ENCODE data around the gene TIMM17B. TPM values are rescaled to one million over a fixed set of nuclear protein-coding genes. Genes with fewer than 3 reads are reported as not detected.
A peak's percentile ranks its signal among the peaks of the same experiment; 100 is the strongest.
"Not testable (repeated sequence)": the region's sequence is repeated elsewhere in the genome, so short reads cannot be mapped to it uniquely, and the experiment has no call there.

The TIMM17B gene
- total RNA-seq, 5 donors from 2014 or later (not counting 1 experiment from before 2014, with no cell fraction given), result 40.5 to 52.1 (median 49.3) TPM

GRCh38 chrX:48886586-48886985 lies 11.0 kb downstream of the TIMM17B start:
- H3K27me3 ChIP-seq (replicated peaks in 1 of 2; ENCODE audit: control insufficient read depth in 2 of 2, extremely low read depth in 1 of 2, insufficient read depth in 2 of 2, low read length in 1 of 2); H3K27ac Mint-ChIP-seq; H3K36me3 ChIP-seq (ENCODE audit: control insufficient read depth in 2 of 2, extremely low read depth in 1 of 2, insufficient read depth in 1 of 2, low read length in 1 of 2); H3K4me3 ChIP-seq (ENCODE audit: control insufficient read depth in 1 of 2, extremely low read depth in 1 of 2, low read length in 1 of 2); POLR2A ChIA-PET; ATAC-seq (replicated peaks in 1 of 4); H3K4me1 ChIP-seq (ENCODE audit: control insufficient read depth in 1 of 2, extremely low read depth in 1 of 2, insufficient read depth in 2 of 2, low read length in 2 of 2); H3K4me3 Mint-ChIP-seq; DNase-seq; H3K9me3 ChIP-seq; CTCF ChIA-PET; H3K27me3 Mint-ChIP-seq; H3K27ac ChIP-seq (ENCODE audit: low read length); H3K36me3 Mint-ChIP-seq; H3K9me3 Mint-ChIP-seq: not testable (repeated sequence)
- peaks cover 8 to 11% (median 9%) of the 10 kb centered on the region in 3 donors for H3K4me1 Mint-ChIP-seq
- WGBS (ENCODE audit: insufficient coverage), result no CpG with 5 or more reads among the region's 5 CpGs

DNA sequence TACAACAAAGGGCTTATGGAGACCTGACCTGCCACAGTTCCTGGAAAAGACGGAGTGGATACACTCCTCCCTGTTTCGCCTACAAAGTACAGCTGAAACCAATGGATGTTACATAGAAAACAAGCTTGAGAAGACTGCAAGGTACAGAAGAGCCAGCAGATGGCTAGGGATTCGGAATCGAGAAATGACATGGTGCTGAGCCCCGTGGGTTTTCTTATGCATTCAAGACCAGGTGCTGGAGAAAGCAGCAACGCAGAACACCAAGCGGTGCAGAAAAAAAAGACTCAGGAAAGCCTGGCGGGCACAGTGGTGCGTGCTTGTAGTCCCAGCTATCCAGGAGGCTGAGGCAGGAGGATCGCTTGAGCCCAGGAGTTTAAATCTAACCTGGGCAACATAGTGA lies 13.8 kb downstream of the TIMM17B start:
- no peaks in the 10 kb centered on the region for H3K4me1 ChIP-seq (ENCODE audit: control insufficient read depth in 1 of 2, extremely low read depth in 1 of 2, insufficient read depth in 2 of 2, low read length in 2 of 2)
- POLR2A ChIA-PET, result interaction anchor here in 1 of 2 donors (0.6 kb wide), 1 partner anchor 58 kb away, joined by 6 read pairs; no protein-coding TSS in a partner anchor
- no peaks in the 10 kb centered on the region for H3K4me1 Mint-ChIP-seq
- no peaks in the 10 kb centered on the region for H3K36me3 ChIP-seq (ENCODE audit: control insufficient read depth in 2 of 2, extremely low read depth in 1 of 2, insufficient read depth in 1 of 2, low read length in 1 of 2)
- H3K9me3 ChIP-seq, result no peaks in the 10 kb centered on the region
- DNase-seq, result no peak
- peaks cover 0 to 6% of the 10 kb centered on the region in 2 donors for H3K27me3 Mint-ChIP-seq
- H3K36me3 Mint-ChIP-seq, result no peaks in the 10 kb centered on the region
- no peaks in the 10 kb centered on the region for H3K9me3 Mint-ChIP-seq
- no peak overlapping the region for H3K4me3 ChIP-seq (ENCODE audit: control insufficient read depth in 1 of 2, extremely low read depth in 1 of 2, low read length in 1 of 2)
- no peak for ATAC-seq (replicated peaks in 1 of 4)
- no peak overlapping the region for H3K4me3 Mint-ChIP-seq
- H3K27me3 ChIP-seq (replicated peaks in 1 of 2; ENCODE audit: control insufficient read depth in 2 of 2, extremely low read depth in 1 of 2, insufficient read depth in 2 of 2, low read length in 1 of 2), result no peaks in the 10 kb centered on the region
- WGBS (ENCODE audit: insufficient coverage), result 73% methylated on average over 7 of the region's 10 CpGs
- H3K27ac Mint-ChIP-seq, result no peak overlapping the region
- no peak overlapping the region for H3K27ac ChIP-seq (ENCODE audit: low read length)
- CTCF ChIA-PET, result no interaction called here

GRCh38 chrX:48876944-48877343 lies 20.6 kb downstream of the TIMM17B start:
- H3K4me1 ChIP-seq (ENCODE audit: control insufficient read depth in 1 of 2, extremely low read depth in 1 of 2, insufficient read depth in 2 of 2, low read length in 2 of 2); H3K9me3 Mint-ChIP-seq; H3K36me3 Mint-ChIP-seq; CTCF ChIA-PET; H3K36me3 ChIP-seq (ENCODE audit: control insufficient read depth in 2 of 2, extremely low read depth in 1 of 2, insufficient read depth in 1 of 2, low read length in 1 of 2); H3K27ac Mint-ChIP-seq; ATAC-seq (replicated peaks in 1 of 4); H3K27me3 Mint-ChIP-seq; POLR2A ChIA-PET; DNase-seq; H3K9me3 ChIP-seq; H3K4me3 Mint-ChIP-seq; H3K27ac ChIP-seq (ENCODE audit: low read length); H3K4me1 Mint-ChIP-seq; H3K27me3 ChIP-seq (replicated peaks in 1 of 2; ENCODE audit: control insufficient read depth in 2 of 2, extremely low read depth in 1 of 2, insufficient read depth in 2 of 2, low read length in 1 of 2); H3K4me3 ChIP-seq (ENCODE audit: control insufficient read depth in 1 of 2, extremely low read depth in 1 of 2, low read length in 1 of 2): not testable (repeated sequence)
- WGBS (ENCODE audit: insufficient coverage), result no CpG with 5 or more reads among the region's 4 CpGs

GRCh38 chrX:48872017-48872416 lies 25.6 kb downstream of the TIMM17B start:
- H3K27ac ChIP-seq (ENCODE audit: low read length); POLR2A ChIA-PET; H3K4me3 Mint-ChIP-seq; H3K4me3 ChIP-seq (ENCODE audit: control insufficient read depth in 1 of 2, extremely low read depth in 1 of 2, low read length in 1 of 2); DNase-seq; ATAC-seq (replicated peaks in 1 of 4); H3K9me3 ChIP-seq; CTCF ChIA-PET; H3K36me3 ChIP-seq (ENCODE audit: control insufficient read depth in 2 of 2, extremely low read depth in 1 of 2, insufficient read depth in 1 of 2, low read length in 1 of 2); H3K9me3 Mint-ChIP-seq; H3K4me1 Mint-ChIP-seq; H3K4me1 ChIP-seq (ENCODE audit: control insufficient read depth in 1 of 2, extremely low read depth in 1 of 2, insufficient read depth in 2 of 2, low read length in 2 of 2); H3K36me3 Mint-ChIP-seq; H3K27ac Mint-ChIP-seq; H3K27me3 ChIP-seq (replicated peaks in 1 of 2; ENCODE audit: control insufficient read depth in 2 of 2, extremely low read depth in 1 of 2, insufficient read depth in 2 of 2, low read length in 1 of 2): not testable (repeated sequence)
- H3K27me3 Mint-ChIP-seq, result peaks cover 3 to 15% of the 10 kb centered on the region in 2 donors
- no CpG with 5 or more reads among the region's 2 CpGs for WGBS (ENCODE audit: insufficient coverage)

DNA sequence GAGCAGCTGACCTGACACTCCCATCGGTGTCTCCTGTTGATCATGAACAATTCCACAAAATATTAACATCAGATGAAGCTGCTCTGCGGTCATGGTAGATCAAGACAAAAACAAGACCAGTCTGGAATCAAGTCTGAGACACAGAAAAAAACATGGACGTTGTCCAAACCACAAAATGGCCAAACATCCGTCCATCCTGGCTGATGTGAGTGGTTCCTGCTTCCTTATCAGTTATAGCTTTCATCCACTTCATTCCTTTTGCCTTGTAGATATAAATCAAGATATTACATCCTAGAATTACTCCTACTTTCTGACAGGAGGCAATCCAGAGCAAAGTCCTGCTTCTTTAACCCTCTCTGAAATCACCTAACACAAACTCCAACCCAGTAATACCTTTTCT lies 33.4 kb downstream of the TIMM17B start:
- H3K36me3 ChIP-seq (ENCODE audit: control insufficient read depth in 2 of 2, extremely low read depth in 1 of 2, insufficient read depth in 1 of 2, low read length in 1 of 2), result no peaks in the 10 kb centered on the region
- H3K4me3 Mint-ChIP-seq, result no peak overlapping the region
- ATAC-seq (replicated peaks in 1 of 4) (no peak), DNase-seq (no peak)
- no peak overlapping the region for H3K27ac ChIP-seq (ENCODE audit: low read length)
- ChIA-PET CTCF (no interaction called here), POLR2A (no interaction called here)
- no peaks in the 10 kb centered on the region for H3K4me1 Mint-ChIP-seq
- no peaks in the 10 kb centered on the region for H3K9me3 ChIP-seq
- H3K4me1 ChIP-seq (ENCODE audit: control insufficient read depth in 1 of 2, extremely low read depth in 1 of 2, insufficient read depth in 2 of 2, low read length in 2 of 2), result no peaks in the 10 kb centered on the region
- no peak overlapping the region for H3K27ac Mint-ChIP-seq
- no peak overlapping the region for H3K4me3 ChIP-seq (ENCODE audit: control insufficient read depth in 1 of 2, extremely low read depth in 1 of 2, low read length in 1 of 2)
- no peaks in the 10 kb centered on the region for H3K36me3 Mint-ChIP-seq
- no peaks in the 10 kb centered on the region for H3K9me3 Mint-ChIP-seq
- H3K27me3 Mint-ChIP-seq, result peaks cover 2 to 34% of the 10 kb centered on the region in 2 donors
- H3K27me3 ChIP-seq (replicated peaks in 1 of 2; ENCODE audit: control insufficient read depth in 2 of 2, extremely low read depth in 1 of 2, insufficient read depth in 2 of 2, low read length in 1 of 2), result no peaks in the 10 kb centered on the region
- WGBS (ENCODE audit: insufficient coverage), result no CpG with 5 or more reads among the region's 4 CpGs

- Mint-ChIP-seq H3K27ac (no peak overlapping the region), H3K27me3 (peaks cover 10 to 27% of the 10 kb centered on the region in 2 donors), H3K4me1 (peaks cover 0 to 3% (median 0%) of the 10 kb centered on the region in 3 donors), H3K4me3 (no peak overlapping the region), H3K36me3 (no peaks in the 10 kb centered on the region), H3K9me3 (no peaks in the 10 kb centered on the region)
- peaks cover 0 to 6% of the 10 kb centered on the region in 2 experiments for H3K27me3 ChIP-seq (replicated peaks in 1 of 2; ENCODE audit: control insufficient read depth in 2 of 2, extremely low read depth in 1 of 2, insufficient read depth in 2 of 2, low read length in 1 of 2)
- ATAC-seq (replicated peaks in 1 of 4) (no peak), DNase-seq (peak in 1 of 35 experiments; percentile 19)
- no peaks in the 10 kb centered on the region for H3K9me3 ChIP-seq
- H3K36me3 ChIP-seq (ENCODE audit: control insufficient read depth in 2 of 2, extremely low read depth in 1 of 2, insufficient read depth in 1 of 2, low read length in 1 of 2), result no peaks in the 10 kb centered on the region
- H3K27ac ChIP-seq (ENCODE audit: low read length), result no peak overlapping the region
- H3K4me3 ChIP-seq (ENCODE audit: control insufficient read depth in 1 of 2, extremely low read depth in 1 of 2, low read length in 1 of 2), result no peak overlapping the region
- whole genome bisulfite sequencing (ENCODE audit: insufficient coverage), result no CpG with 5 or more reads among the region's 5 CpGs
- ChIA-PET CTCF (no interaction called here), POLR2A (interaction anchor here in 1 of 2 donors (0.7 kb wide), 1 partner anchor 265 kb away, joined by 3 read pairs; no protein-coding TSS in a partner anchor)
- no peaks in the 10 kb centered on the region for H3K4me1 ChIP-seq (ENCODE audit: control insufficient read depth in 1 of 2, extremely low read depth in 1 of 2, insufficient read depth in 2 of 2, low read length in 2 of 2)
Observed at GRCh38 chrX:48854898-48855297, 42.7 kb downstream of the TIMM17B start.

Measured in T-cell (primary cell).